GM12878 (cell line): Measurements from ENCODE around the gene DNMT1. TPM values are rescaled to one million over a fixed set of nuclear protein-coding genes. Genes with fewer than 3 reads are reported as not detected.
A peak's percentile ranks its signal among the peaks of the same experiment; 100 is the strongest.

Source experiments
- ATF3 ChIP-seq: IDR thresholded peaks from 2 replicates; pipeline ENCODE4 v1.6.1; 2011; ENCODE audit warnings: low read depth, mild to moderate bottlenecking, low read length, moderate library complexity, borderline replicate concordance; ENCODE audit errors: extremely low read depth
- ATF7 ChIP-seq: fragments of 450-650 bp; IDR thresholded peaks from 2 replicates; pipeline ENCODE4 v1.6.1; 2016; ENCODE audit warnings: low read depth, mild to moderate bottlenecking
- CREM ChIP-seq: IDR thresholded peaks from 2 replicates; pipeline ENCODE4 v1.6.1; 2014; ENCODE audit warnings: antibody characterized with exemption, low read depth
- ELK1 ChIP-seq: IDR thresholded peaks from 2 replicates; pipeline ENCODE4 v1.6.1; 2012; ENCODE audit warnings: low read depth, low read length, improper control_type of control experiment
- GABPA ChIP-seq: IDR thresholded peaks from 2 replicates; pipeline ENCODE4 v1.6.1; 2014; ENCODE audit warnings: antibody characterized with exemption, low read depth, mild to moderate bottlenecking, inconsistent platforms
- GATAD2B ChIP-seq: fragments of 450-650 bp; conservative IDR thresholded peaks from 2 replicates; pipeline ENCODE4 v1.6.1; 2017; ENCODE audit warnings: low read depth, mild to moderate bottlenecking, moderate library complexity
- HSF1 ChIP-seq: fragments of 150-350 bp; IDR thresholded peaks from 2 replicates; pipeline ENCODE4 v1.6.1; 2014; ENCODE audit warnings: mild to moderate bottlenecking, low read depth, low read length
- KDM1A ChIP-seq: fragments of 200-600 bp; sonication (generic); IDR thresholded peaks from 2 replicates; pipeline ENCODE4 v1.6.1; 2016; ENCODE audit warnings: borderline replicate concordance
- MTA2 ChIP-seq: fragments of 450-650 bp; IDR thresholded peaks from 2 replicates; pipeline ENCODE4 v1.6.1; 2016; ENCODE audit warnings: low read depth, mild to moderate bottlenecking, moderate library complexity
- NBN ChIP-seq: fragments of 450-650 bp; IDR thresholded peaks from 2 replicates; pipeline ENCODE4 v1.6.1; 2016
- NR2C2 ChIP-seq: IDR thresholded peaks from 2 replicates; pipeline ENCODE4 v1.6.1; 2011; ENCODE audit warnings: borderline replicate concordance, low read depth; ENCODE audit not compliant: control insufficient read depth, insufficient read length
- POLR2AphosphoS2 ChIP-seq: IDR thresholded peaks from 2 replicates; pipeline ENCODE4 v1.6.1; 2011; ENCODE audit warnings: low read depth, mild to moderate bottlenecking, low read length, improper control_type of control experiment, moderate library complexity
- PRDM15 ChIP-seq: fragments of 450-650 bp; formaldehyde crosslinking; IDR thresholded peaks from 2 replicates; pipeline ENCODE4 v1.4.0; 2020; ENCODE audit warnings: mild to moderate bottlenecking, moderate library complexity
- RAD21 ChIP-seq: IDR thresholded peaks from 2 replicates; pipeline ENCODE4 v1.6.1; 2011; ENCODE audit warnings: mild to moderate bottlenecking, low read depth, low read length, moderate library complexity; ENCODE audit not compliant: insufficient read depth
- RCOR1 ChIP-seq: conservative IDR thresholded peaks from 2 replicates; pipeline ENCODE4 v1.6.1; 2012; ENCODE audit warnings: low read depth, low read length, improper control_type of control experiment
- RFX5 ChIP-seq: IDR thresholded peaks from 2 replicates; pipeline ENCODE4 v1.6.1; 2011; ENCODE audit warnings: low read depth, low read length, improper control_type of control experiment
- USF1 ChIP-seq: IDR thresholded peaks from 2 replicates; pipeline ENCODE4 v1.6.1; 2011; ENCODE audit warnings: borderline replicate concordance, low read depth, mild to moderate bottlenecking, moderate library complexity, mixed read lengths, low read length; ENCODE audit not compliant: insufficient read depth; ENCODE audit errors: extremely low read length
- ZNF384 ChIP-seq: IDR thresholded peaks from 2 replicates; pipeline ENCODE4 v1.6.1; 2012; ENCODE audit warnings: low read depth, mild to moderate bottlenecking, low read length, improper control_type of control experiment, borderline replicate concordance
- ZZZ3 ChIP-seq: IDR thresholded peaks from 2 replicates; pipeline ENCODE4 v1.6.1; 2011; ENCODE audit warnings: low read depth; ENCODE audit not compliant: control insufficient read depth, insufficient read length
- polyA plus RNA-seq, 11 experiments: library from polyadenylated mRNA; depleted of rRNA in 4 of 11; unstranded in 6 of 11; stranded (reverse) in 5 of 11; fragments of >200 nt; fragmentation: Nextera tagmentation in 4 of 11; fragmentation: Illumina TruSeq in 1 of 11; extraction: Ambion mirVana in 4 of 11; extraction: Trizol in 1 of 11; gene quantifications; 1 replicate in 1 of 11; 2 replicates in 10 of 11; pipeline versions ENCODE4 v1.2.1 to v1.2.3, GENCODE V29; 2011 to 2016; ENCODE audit warnings: inconsistent platforms in 2 of 11, missing spikeins in 2 of 11, low read depth in 1 of 11
- total RNA-seq, 4 experiments: library from RNA; depleted of rRNA in 3 of 4; stranded (reverse); fragments of >200 nt in 3 of 4; fragmentation: Illumina TruSeq in 1 of 4; extraction: Trizol in 1 of 4; gene quantifications; 2 replicates each; pipeline versions ENCODE4 v1.2.1 to v1.2.3, GENCODE V29; 2013 to 2021

The DNMT1 gene
- total and polyA plus RNA-seq, 10 of the 15 experiments (the other 5 are each of a cell fraction or from before 2014, with no cell fraction given), result 70.0 to 290 (median 133) TPM

- TF ChIP-seq ZZZ3 (no peak), HSF1 (no peak), ZNF384 (no peak), KDM1A (no peak), NR2C2 (no peak), RCOR1 (no peak), RAD21 (no peak), ATF3 (no peak), GATAD2B (peak; percentile 47; the same call in 1 of the 2 replicates), ELK1 (no peak), PRDM15 (CRISPR knock-in tag) (no peak), RFX5 (no peak), POLR2AphosphoS2 (no peak; the same call in 1 of the 2 replicates), CREM (no peak), GABPA (no peak), ATF7 (no peak), NBN (no peak), USF1 (no peak), MTA2 (no peak)
Observed at GRCh38 chr19:10112037-10112761, 82.6 kb downstream of the DNMT1 start (continued).
